Activated T-helper 1 cell treated with Interleukin-2 at 50 U/mL for 16 hours (primary cell): Measurements from ENCODE around the gene AQP5.

Source experiments
- DNase-seq: peaks from one replicate; pipeline ENCODE4 v3.0.0-alpha.2; 2020; ENCODE audit warnings: low read depth

The AQP5 gene

GRCh38 chr12:49961111-49961922, at the start of gene AQP5:
AQP5 (plus strand) TSS chr12:49961872; CDS start chr12:49962018, 146 bp downstream.
- no peak for DNase-seq

GRCh38 chr12:49912345-49913255, 49.1 kb upstream of the AQP5 start:
- no peak for DNase-seq

DNA sequence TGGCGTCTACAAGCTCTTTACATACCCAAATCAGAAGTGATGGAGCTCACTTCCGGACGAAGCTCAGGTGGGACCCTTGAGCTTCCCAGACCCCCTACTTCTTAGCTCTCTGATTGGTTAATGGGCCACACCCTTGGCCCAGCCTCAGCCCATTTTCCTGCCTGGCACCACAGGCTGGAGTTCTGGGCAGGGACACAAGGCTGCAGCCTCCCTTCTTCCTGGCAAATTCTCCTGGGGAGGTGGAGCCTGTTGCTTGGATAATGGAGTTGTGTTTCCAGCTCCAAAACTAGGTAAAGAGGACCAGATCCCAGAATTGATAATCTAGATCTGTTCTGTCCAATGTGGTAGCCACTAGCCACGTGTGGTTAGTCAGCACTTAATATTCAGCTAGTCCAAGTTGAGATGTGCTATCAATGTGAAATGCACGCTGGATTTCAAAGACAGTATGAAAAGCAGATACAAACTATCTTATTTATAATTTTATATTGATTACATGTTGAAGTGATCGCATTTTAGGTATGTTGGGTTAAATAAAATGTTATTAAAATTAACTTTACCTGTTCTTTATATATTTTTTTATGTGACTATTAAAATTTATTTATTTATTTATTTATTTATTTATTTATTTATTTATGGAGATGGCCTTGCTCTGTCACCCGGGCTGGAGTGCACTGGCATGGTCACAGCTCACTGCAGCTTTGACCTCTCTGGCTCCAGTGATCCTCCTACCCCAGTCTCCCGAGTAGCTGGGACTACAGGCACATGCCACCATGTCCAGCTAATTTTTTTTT, 45.3 kb upstream of the AQP5 start:
- no peak for DNase-seq

DNA sequence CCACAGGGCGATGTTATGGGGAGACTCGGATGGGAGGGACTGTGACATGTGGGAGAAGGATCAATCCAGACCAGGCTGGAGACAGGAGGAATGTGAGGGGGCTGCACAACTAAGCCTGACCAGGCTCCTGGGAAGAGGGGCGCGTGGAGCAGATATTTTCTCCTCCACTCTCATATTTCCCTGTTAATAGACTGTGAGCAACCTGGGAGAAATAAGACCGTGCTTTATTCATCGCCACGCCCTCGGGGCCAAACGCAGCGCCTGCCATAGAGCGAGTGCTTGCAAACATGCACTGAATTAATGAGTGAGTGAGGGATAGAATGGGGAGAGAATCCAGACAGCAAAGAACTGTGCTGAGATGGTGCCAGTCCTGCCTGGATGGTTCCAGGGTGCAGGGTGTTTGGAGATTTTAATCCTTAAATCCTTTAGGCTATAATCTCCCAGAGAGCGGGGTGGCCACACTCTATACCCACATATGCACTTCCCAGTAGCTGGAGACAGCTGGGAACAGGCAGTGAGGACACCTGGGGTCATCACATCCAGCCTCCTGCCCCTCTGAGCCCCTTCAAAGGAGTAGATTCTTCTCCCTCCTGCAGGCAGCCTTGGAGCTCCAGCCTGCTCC, 44.4 kb upstream of the AQP5 start:
- no peak for DNase-seq

GRCh38 chr12:49917788-49918173, 43.9 kb upstream of the AQP5 start:
- no peak for DNase-seq

GRCh38 chr12:49920241-49920914, 41.3 kb upstream of the AQP5 start:
- no peak for DNase-seq

DNA sequence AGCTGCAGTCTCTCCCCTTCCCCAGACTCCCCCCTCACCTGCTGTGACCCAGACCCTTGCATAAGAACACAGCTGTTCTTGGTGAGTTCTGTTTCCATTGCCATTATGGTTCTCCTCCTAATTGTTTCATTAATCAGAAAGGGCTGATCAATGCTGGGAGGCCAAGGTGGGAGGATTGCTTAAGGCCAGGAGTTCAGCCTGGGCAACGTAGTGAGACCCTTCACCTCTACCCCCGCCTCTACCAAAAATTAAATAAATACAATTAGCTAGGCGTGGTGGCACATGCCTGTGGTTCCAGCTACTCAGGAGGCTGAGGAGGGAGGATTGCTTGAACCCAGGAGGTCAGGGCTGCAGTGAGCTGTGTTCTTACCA, 40.8 kb upstream of the AQP5 start:
- DNase-seq, result no peak

GRCh38 chr12:49921299-49921698, 40.4 kb upstream of the AQP5 start:
- no peak for DNase-seq

GRCh38 chr12:49921936-49922335, 39.7 kb upstream of the AQP5 start:
- DNase-seq, result no peak

DNA sequence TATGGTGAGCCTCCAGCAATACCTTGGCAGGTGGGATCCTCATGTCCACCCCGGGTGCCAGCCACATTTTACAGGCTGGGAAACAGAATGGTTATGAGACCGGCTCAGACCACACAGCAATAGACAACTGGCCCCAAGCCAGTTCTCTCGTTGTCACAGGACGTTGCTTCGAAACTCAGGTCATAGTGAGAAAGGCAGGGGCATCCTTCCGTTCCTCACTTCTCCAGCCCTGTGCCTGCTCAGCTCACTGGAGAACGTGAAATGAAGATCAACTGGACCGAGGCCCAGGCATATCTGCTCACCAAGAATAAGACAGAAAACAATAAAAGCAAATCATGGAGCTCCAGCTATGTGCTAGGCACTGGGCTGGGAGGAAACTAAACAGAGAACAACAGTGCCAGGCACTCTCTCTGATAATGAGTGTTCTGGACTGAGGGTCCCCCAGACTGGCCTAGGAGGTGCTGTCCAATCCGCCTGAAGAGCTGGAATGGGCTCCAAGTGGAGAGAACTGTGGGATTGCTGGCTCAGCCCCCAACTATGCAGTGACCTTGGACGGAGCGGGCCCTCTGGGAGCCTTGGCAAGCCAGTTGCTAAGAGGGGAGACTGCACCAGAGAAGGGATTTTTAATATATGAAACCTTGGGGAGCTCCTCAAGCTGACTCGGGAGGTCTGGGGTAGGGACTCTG, 39.2 kb upstream of the AQP5 start:
- no peak for DNase-seq

GRCh38 chr12:49923035-49923644, 38.5 kb upstream of the AQP5 start:
- DNase-seq, result no peak

GRCh38 chr12:49923880-49924556, 37.7 kb upstream of the AQP5 start:
- DNase-seq, result no peak

DNA sequence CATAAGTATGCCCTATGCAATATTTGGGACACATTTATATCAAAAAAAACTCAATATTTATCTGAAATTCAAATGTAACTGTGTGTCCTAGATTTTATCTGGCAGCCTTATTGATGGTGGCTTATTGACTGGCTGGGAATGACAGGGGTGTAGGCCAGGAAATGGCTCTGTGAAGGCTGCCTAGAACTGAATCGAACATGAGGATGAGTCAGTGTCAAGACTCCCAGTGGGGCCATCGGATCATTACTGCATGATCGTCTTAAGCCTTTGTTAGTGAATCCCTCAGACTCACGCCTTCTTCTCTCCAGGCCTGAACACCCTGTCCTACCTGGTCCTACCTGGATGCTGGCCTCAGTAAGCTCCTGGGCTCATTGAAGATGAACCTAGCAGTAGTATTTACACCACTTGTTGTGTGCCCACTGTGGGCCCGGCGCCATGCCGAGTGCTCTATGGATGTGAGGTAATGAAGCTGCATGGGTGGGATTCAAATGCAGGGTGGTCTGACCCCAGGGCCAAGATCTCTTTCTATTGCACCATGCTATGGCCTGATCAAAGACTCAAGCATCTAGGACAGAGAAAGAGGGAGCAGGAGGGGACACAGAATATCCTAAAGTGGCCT, 36.9 kb upstream of the AQP5 start:
- DNase-seq, result no peak

- no peak for DNase-seq
These were observed 36.1 kb upstream of the AQP5 start for GRCh38 chr12:49925433-49926204.

DNA sequence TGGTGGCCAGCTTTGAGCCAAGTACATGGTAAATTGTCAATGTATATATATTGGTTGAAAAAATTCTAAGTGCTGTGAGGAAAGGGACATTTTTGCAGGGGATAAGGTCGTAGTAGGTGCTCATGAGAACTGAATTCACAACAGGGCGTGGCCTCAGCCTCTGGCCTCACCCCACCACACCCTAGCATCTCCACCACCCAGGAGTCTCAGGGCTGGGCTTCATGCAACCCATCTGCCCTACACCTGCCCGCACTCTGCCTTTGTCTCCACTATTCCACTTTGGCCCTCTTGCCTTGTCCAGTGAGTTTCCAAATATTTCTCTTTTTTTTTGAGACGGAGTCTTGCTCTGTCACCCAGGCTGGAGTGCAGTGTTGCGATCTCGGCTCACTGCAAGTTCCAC, 33.2 kb upstream of the AQP5 start:
- DNase-seq, result no peak

GRCh38 chr12:49929581-49929980, 32.1 kb upstream of the AQP5 start:
- no peak for DNase-seq

GRCh38 chr12:49930515-49931288, 31.0 kb upstream of the AQP5 start:
- no peak for DNase-seq

DNA sequence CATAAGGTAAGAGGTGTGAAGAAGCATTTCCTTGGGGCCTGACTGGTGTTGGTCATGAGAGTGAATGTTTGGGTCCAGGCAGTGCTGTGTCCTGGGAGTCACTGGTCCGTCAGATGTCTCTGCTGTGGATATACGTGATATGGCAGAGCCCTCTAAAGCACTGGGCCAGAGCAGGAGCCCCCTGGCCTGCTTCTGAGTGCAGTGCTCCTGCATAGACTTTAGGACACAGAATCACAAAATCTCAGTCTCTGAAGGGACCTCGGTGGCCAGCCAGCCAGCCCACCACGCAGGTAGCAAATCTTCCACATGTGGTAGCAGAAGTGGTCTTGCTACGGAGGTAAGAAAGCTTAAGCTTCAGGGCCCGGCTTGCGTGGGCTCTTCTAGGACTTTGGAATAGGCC, 29.6 kb upstream of the AQP5 start:
- DNase-seq, result no peak
